Measurements from ENCODE around the gene ZNF331. TPM values are rescaled to one million over a fixed set of nuclear protein-coding genes. Genes with fewer than 3 reads are reported as not detected.

The ZNF331 gene
- total RNA-seq, 4 donors from 2014 or later, result 17.6 to 28.0 (median 24.0) TPM

- no peak overlapping the region for H3K4me3 ChIP-seq (ENCODE audit: low read depth, poor library complexity, severe bottlenecking)
- WGBS, 2 donors, result 64 to 65% methylated on average over 13 of the region's 13 CpGs
- DNase-seq (ENCODE audit: low spot score in 2 of 2), result peak in 1 of 2 donors; percentile 82
- intact Hi-C loops (cut with DNase I; ENCODE audit: low total_unique reads), result no loop called here
- TF ChIP-seq POLR2A (IDR thresholded peaks at IDR 0.05) (no peak), CTCF (IDR thresholded peaks at IDR 0.05) (no peak)
These were observed 17.8 kb upstream of the ZNF331 start for GRCh38 chr19:53520163-53520546.

- peak; percentile 96 to 99 for DNase-seq (ENCODE audit: low spot score in 2 of 2)
- intact Hi-C loops (cut with DNase I; ENCODE audit: low total_unique reads), result no loop called here
- no peak for TF ChIP-seq CTCF (IDR thresholded peaks at IDR 0.05)
- 1 to 3% methylated on average over 34 to 40 of the region's 46 CpGs for WGBS, 2 donors
- no peak overlapping the region for H3K4me3 ChIP-seq (ENCODE audit: low read depth, poor library complexity, severe bottlenecking)
These were observed 17.2 kb upstream of the ZNF331 start for GRCh38 chr19:53520547-53521372.

GRCh38 chr19:53521373-53522202 is 16.4 kb upstream of the ZNF331 start:
- WGBS, 2 donors, result 21 to 29% methylated on average over 24 to 33 of the region's 33 CpGs
- intact Hi-C loops (cut with DNase I; ENCODE audit: low total_unique reads), result no loop called here
- TF ChIP-seq CTCF (IDR thresholded peaks at IDR 0.05) (no peak), POLR2A (IDR thresholded peaks at IDR 0.05) (no peak)

GRCh38 chr19:53525922-53526321 is 12.0 kb upstream of the ZNF331 start:
- intact Hi-C loops (cut with DNase I; ENCODE audit: low total_unique reads), result no loop called here
- no peak for DNase-seq (ENCODE audit: low spot score in 2 of 2)
- WGBS, 2 donors, result 95 to 97% methylated on average over 2 of the region's 2 CpGs
- TF ChIP-seq CTCF (IDR thresholded peaks at IDR 0.05) (no peak), POLR2A (IDR thresholded peaks at IDR 0.05) (no peak)
- no peak overlapping the region for H3K4me3 ChIP-seq (ENCODE audit: low read depth, poor library complexity, severe bottlenecking)

More at GRCh38 chr19:53521373-53522202, 16.4 kb upstream of the ZNF331 start:
- DNase-seq (ENCODE audit: low spot score in 2 of 2), result no peak
- no peak overlapping the region for H3K4me3 ChIP-seq (ENCODE audit: low read depth, poor library complexity, severe bottlenecking)

- H3K4me3 ChIP-seq (ENCODE audit: low read depth, poor library complexity, severe bottlenecking), result no peak overlapping the region
- 96 to 97% methylated on average over 8 of the region's 8 CpGs for WGBS, 2 donors
- no peak for TF ChIP-seq CTCF (IDR thresholded peaks at IDR 0.05)
- DNase-seq (ENCODE audit: low spot score in 2 of 2), result no peak
- intact Hi-C loops (cut with DNase I; ENCODE audit: low total_unique reads), result no loop called here
These were observed 7.3 kb upstream of the ZNF331 start for GRCh38 chr19:53530622-53531021.

Data from lower leg skin (tissue), 4 donors.